CD4-positive, alpha-beta T cell (primary cell): Measurements from ENCODE around the gene CLCN3. TPM values are rescaled to one million over a fixed set of nuclear protein-coding genes. Genes with fewer than 3 reads are reported as not detected.
"Not testable (repeated sequence)": the region's sequence is repeated elsewhere in the genome, so short reads cannot be mapped to it uniquely, and the experiment has no call there.

ENCODE experiments used
- ATAC-seq: fragments of 200-7000 bp; cut with Tn5 transposase; one replicate; pipeline ENCODE4 v1.10.0; 2022; ENCODE audit warnings: mild to moderate bottlenecking; ENCODE audit not compliant: poor library complexity
- CTCF ChIA-PET: fragments of 350-600 bp; sonication (Branson Sonifier 250); formaldehyde crosslinking; loops from one replicate; lab custom pipeline; 2021; ENCODE audit warnings: antibody characterized with exemption, inconsistent platforms; lab: Charles Lee
- POLR2A ChIA-PET: fragments of 350-600 bp; sonication (Branson Sonifier 250); formaldehyde crosslinking; loops from one replicate; lab custom pipeline; 2021; ENCODE audit warnings: antibody characterized with exemption, inconsistent platforms; lab: Charles Lee
- DNase-seq, 14 experiments: peaks; one replicate each; pipeline ENCODE4 v3.0.0-alpha.2; 2013 to 2020; ENCODE audit warnings: mixed read lengths in 2 of 14
- H3K27ac ChIP-seq, 2 donors: one replicate each; pipeline versions ENCODE4 v1.5.1 to v1.7.0; 2013; ENCODE audit warnings: low read length in 2 of 2, low read depth in 1 of 2, mild to moderate bottlenecking in 1 of 2
- H3K27me3 ChIP-seq, 2 experiments: 1 replicate in 1 of 2; 2 replicates in 1 of 2; pipeline versions ENCODE4 v1.6.1 to v1.7.0; 2013; ENCODE audit warnings: low read length in 2 of 2, control low read depth in 1 of 2, mild to moderate bottlenecking in 1 of 2, moderate library complexity in 1 of 2; ENCODE audit not compliant: insufficient read depth in 2 of 2, control insufficient read depth in 1 of 2
- H3K36me3 ChIP-seq: one replicate; pipeline ENCODE4 v1.6.1; 2013; ENCODE audit warnings: low read length, control low read depth; ENCODE audit not compliant: insufficient read depth
- H3K4me1 ChIP-seq: one replicate; pipeline ENCODE4 v1.6.1; 2013; ENCODE audit warnings: low read length, control low read depth; ENCODE audit not compliant: insufficient read depth
- H3K4me3 ChIP-seq: one replicate; pipeline ENCODE4 v1.5.1; 2013; ENCODE audit warnings: mild to moderate bottlenecking, low read length, moderate library complexity
- H3K9me3 ChIP-seq, 2 experiments: 1 replicate in 1 of 2; 2 replicates in 1 of 2; pipeline versions ENCODE4 v1.6.1 to v1.7.0; 2013; ENCODE audit warnings: low read length in 2 of 2, mild to moderate bottlenecking in 2 of 2, control low read depth in 1 of 2, moderate library complexity in 1 of 2; ENCODE audit not compliant: control insufficient read depth in 1 of 2, insufficient read depth in 1 of 2
- H3K27ac Mint-ChIP-seq: one replicate; pipeline ENCODE4 v1.8.0; 2020; ENCODE audit warnings: mixed read lengths
- H3K27me3 Mint-ChIP-seq: one replicate; pipeline ENCODE4 v1.8.0; 2021; ENCODE audit warnings: mixed read lengths
- H3K36me3 Mint-ChIP-seq: one replicate; pipeline ENCODE4 v1.8.0; 2021; ENCODE audit warnings: low read depth, mixed read lengths
- H3K4me1 Mint-ChIP-seq: one replicate; pipeline ENCODE4 v1.8.0; 2021; ENCODE audit warnings: low read depth, mixed read lengths
- H3K4me3 Mint-ChIP-seq: one replicate; pipeline ENCODE4 v1.8.0; 2020; ENCODE audit warnings: mild to moderate bottlenecking, mixed read lengths
- H3K9me3 Mint-ChIP-seq: one replicate; pipeline ENCODE4 v1.8.0; 2020; ENCODE audit warnings: mixed read lengths
- CTCF ChIP-seq: fragments of 200-600 bp; IDR thresholded peaks from one replicate; pipeline ENCODE4 v1.8.0; 2022; ENCODE audit warnings: antibody characterized with exemption, mild to moderate bottlenecking
- intact Hi-C, 2 experiments: fragments of 100-400 bp; cut with DNase I in 1 of 2; cut with micrococcal nuclease in 1 of 2; formaldehyde crosslinking; loops; one replicate each; pipeline versions ENCODE4 v1.15.1 to v1.9.0; 2023 to 2025; cut with DNase I, micrococcal nuclease
- total RNA-seq, 174 experiments: library from RNA in 2 of 174; stranded (reverse) in 2 of 174; gene quantifications; one replicate each; pipeline ENCODE4 v1.2.3 and lab custom pipeline; 2021 to 2026

CLCN3 gene
- total RNA-seq, 2 experiments from 2014 or later, result 9.0 to 9.2 TPM

- Histone ChIP-seq H3K9me3 (peaks cover 0 to 13% of the 10 kb centered on the region in 2 experiments), H3K27ac (no peak overlapping the region), H3K27me3 (peaks cover 7 to 10% of the 10 kb centered on the region in 2 experiments), H3K4me3 (no peak overlapping the region), H3K4me1 (peaks cover 7% of the 10 kb centered on the region), H3K36me3 (no peaks in the 10 kb centered on the region)
- H3K27ac Mint-ChIP-seq, result no peak overlapping the region
- no peaks in the 10 kb centered on the region for H3K9me3 Mint-ChIP-seq
- H3K27me3 Mint-ChIP-seq, result peaks cover 13% of the 10 kb centered on the region
- H3K4me3 Mint-ChIP-seq, result no peak overlapping the region
- intact Hi-C loops, result no loop called here
- ChIA-PET CTCF (no interaction called here), POLR2A (no interaction called here)
- ATAC-seq, result no peak
- no peaks in the 10 kb centered on the region for H3K36me3 Mint-ChIP-seq
- no peak for TF ChIP-seq CTCF
- H3K4me1 Mint-ChIP-seq, result no peaks in the 10 kb centered on the region
- DNase-seq, result no peak
Observed at GRCh38 chr4:169770416-169770815, 150.0 kb downstream of the CLCN3 start.

GRCh38 chr4:169771556-169772080, 151.2 kb downstream of the CLCN3 start:
- peaks cover 23% of the 10 kb centered on the region for H3K27me3 Mint-ChIP-seq
- H3K4me3 ChIP-seq, CTCF ChIA-PET, H3K4me1 Mint-ChIP-seq, H3K4me1 ChIP-seq, intact Hi-C loops, H3K4me3 Mint-ChIP-seq, H3K36me3 Mint-ChIP-seq, H3K27ac Mint-ChIP-seq, H3K27ac ChIP-seq, H3K36me3 ChIP-seq, DNase-seq, ATAC-seq, POLR2A ChIA-PET, H3K9me3 Mint-ChIP-seq: not testable (repeated sequence)
- H3K9me3 ChIP-seq, result peaks cover 0 to 13% of the 10 kb centered on the region in 2 experiments
- H3K27me3 ChIP-seq, result peaks cover 10 to 18% of the 10 kb centered on the region in 2 experiments

Other genes with a start within 250 kb of the CLCN3 start
- gene NEK1, start 8.0 kb upstream of the CLCN3 start, total RNA-seq, result 10 to 100 TPM in 1 of 2 experiments, 1 to 10 TPM in 1; 9.5 to 10.2 TPM
- 1 to 10 TPM; 4.4 to 4.8 TPM for gene HPF1, start 137.4 kb downstream of the CLCN3 start, total RNA-seq